ENCODE data around the gene GPX2. TPM values are rescaled to one million over a fixed set of nuclear protein-coding genes. Genes with fewer than 3 reads are reported as not detected.

GPX2 gene
- total RNA-seq, 1 experiment from 2014 or later: 4.3 TPM

DNA sequence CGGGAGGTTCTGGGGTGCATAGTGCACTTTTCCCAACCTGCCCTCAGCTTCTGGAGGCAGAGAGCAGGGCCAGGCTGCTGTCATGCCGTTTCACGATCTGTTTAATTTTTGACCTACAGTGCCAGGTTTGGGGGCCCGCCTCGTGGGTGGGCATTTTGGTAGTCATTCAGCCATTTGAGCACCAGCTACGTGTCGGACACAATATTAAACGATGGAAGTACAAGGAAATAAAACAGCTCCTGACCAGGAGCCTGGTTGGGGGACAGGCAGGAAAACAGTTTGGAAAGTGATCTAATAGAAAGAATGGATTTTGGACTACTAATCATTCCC is 44.9 kb upstream of the GPX2 start:
- Histone ChIP-seq H3K27me3 (ENCODE audit: low read length) (no peaks in the 10 kb centered on the region), H3K79me2 (ENCODE audit: low read length) (peaks cover 53% of the 10 kb centered on the region), H3K4me2 (ENCODE audit: low read length) (peak overlapping the region; percentile 90), H3K4me1 (ENCODE audit: insufficient read depth, low read length) (peaks cover 18% of the 10 kb centered on the region), H4K20me1 (ENCODE audit: low read length) (no peaks in the 10 kb centered on the region), H3K9ac (ENCODE audit: low read length) (peak overlapping the region; percentile 85), H3K27ac (ENCODE audit: low read length) (peak overlapping the region; percentile 70), H3K36me3 (ENCODE audit: low read depth, low read length) (no peaks in the 10 kb centered on the region; the same call in 1 of the 2 replicates), H3K9me3 (ENCODE audit: low read length) (no peaks in the 10 kb centered on the region), H3K9me2 (replicated peaks; ENCODE audit: low read length) (no peaks in the 10 kb centered on the region), H3F3A (ENCODE audit: low read length, unreplicated experiment) (no peaks in the 10 kb centered on the region), H3K4me3 (ENCODE audit: low read length) (peak overlapping the region; percentile 78), H2AFZ (ENCODE audit: low read length) (peak overlapping the region; percentile 77)
- POLR2A ChIA-PET (ENCODE audit: unreplicated experiment): interaction anchor here (0.5 to 0.6 kb wide), 3 partner anchors 27 to 212 kb away, joined by 4 to 9 read pairs (median 4); no protein-coding TSS in a partner anchor
- ATAC-seq (no peak), DNase-seq (peak; percentile 10)
- TF ChIP-seq EZH2phosphoT487 (IDR thresholded peaks at IDR 0.05; ENCODE audit: borderline replicate concordance, low read length) (no peak), EZH2 (IDR thresholded peaks at IDR 0.05; ENCODE audit: low read length, unreplicated experiment) (no peak), CTCF (conservative IDR thresholded peaks at IDR 0.05; ENCODE audit: low read depth, low read length) (no peak)
- CTCF ChIA-PET: interaction anchor here (0.6 to 3.7 kb wide), 4 partner anchors 11 to 34 kb away, joined by 3 to 98 read pairs (median 7); no protein-coding TSS in a partner anchor
- BruUV-seq (replicated peaks): TSS peak; percentile 57
- intact Hi-C loops (cut with micrococcal nuclease): loop anchor here (5.0 to 10.0 kb wide), 2 partner anchors 115 to 183 kb away; partner anchors contain the start of gene MAX

- Histone ChIP-seq H3K27me3 (ENCODE audit: low read length) (no peaks in the 10 kb centered on the region), H3K9me2 (replicated peaks; ENCODE audit: low read length) (no peaks in the 10 kb centered on the region), H3K27ac (ENCODE audit: low read length) (peak within 1 kb of the TSS; percentile 70), H3K79me2 (ENCODE audit: low read length) (peaks cover 47% of the 10 kb centered on the region), H3K4me1 (ENCODE audit: insufficient read depth, low read length) (peaks cover 18% of the 10 kb centered on the region), H3K9ac (ENCODE audit: low read length) (peak within 1 kb of the TSS; percentile 85), H3K4me2 (ENCODE audit: low read length) (peak within 1 kb of the TSS; percentile 90), H4K20me1 (ENCODE audit: low read length) (no peaks in the 10 kb centered on the region), H3F3A (ENCODE audit: low read length, unreplicated experiment) (no peaks in the 10 kb centered on the region), H3K36me3 (ENCODE audit: low read depth, low read length) (no peaks in the 10 kb centered on the region; the same call in 1 of the 2 replicates), H2AFZ (ENCODE audit: low read length) (peak within 1 kb of the TSS; percentile 77), H3K9me3 (ENCODE audit: low read length) (no peaks in the 10 kb centered on the region), H3K4me3 (ENCODE audit: low read length) (peak within 1 kb of the TSS; percentile 78)
- CTCF ChIA-PET: interaction anchor here (0.5 to 3.7 kb wide), 8 partner anchors 12 to 225 kb away, joined by 3 to 98 read pairs (median 4); no protein-coding TSS in a partner anchor
- peak; percentile 98 for DNase-seq
- POLR2A ChIA-PET (ENCODE audit: unreplicated experiment): interaction anchor here (0.5 to 1.0 kb wide), 8 partner anchors 12 to 211 kb away, joined by 3 to 9 read pairs (median 4); partner anchors contain the start of gene CHURC1
- TF ChIP-seq EZH2phosphoT487 (IDR thresholded peaks at IDR 0.05; ENCODE audit: borderline replicate concordance, low read length): no peak
- no peak for TF ChIP-seq EZH2 (IDR thresholded peaks at IDR 0.05; ENCODE audit: low read length, unreplicated experiment)
- peak; percentile 97 for TF ChIP-seq CTCF (conservative IDR thresholded peaks at IDR 0.05; ENCODE audit: low read depth, low read length)
- BruUV-seq (replicated peaks): TSS peak; percentile 92
- intact Hi-C loops (cut with micrococcal nuclease): loop anchor here (1.0 to 10.0 kb wide), 4 partner anchors 33 to 182 kb away; partner anchors contain the start of genes CHURC1 and MAX
- peak; percentile 97 for ATAC-seq
Observed at GRCh38 chr14:64986648-64987437, 44.3 kb upstream of the GPX2 start, which contains the start of gene FNTB. FNTB (plus strand) TSS chr14:64986895; CDS start chr14:64986954, 59 bp downstream.

Data from PC-3 (cell line).